HL-60 (cell line): ENCODE results near the gene KCNQ5.

Source experiments
- CTCF ChIP-seq: IDR thresholded peaks from one replicate; pipeline ENCODE4 v1.5.1; 2011; ENCODE audit warnings: low read length, control low read depth, inconsistent platforms; ENCODE audit not compliant: insufficient read depth
- GABPA ChIP-seq: IDR thresholded peaks from 2 replicates; pipeline ENCODE4 v1.6.1; 2012; ENCODE audit warnings: low read depth
- POLR2AphosphoS5 ChIP-seq: IDR thresholded peaks from 2 replicates; pipeline ENCODE4 v1.6.1; 2012; ENCODE audit warnings: low read depth
- REST ChIP-seq: IDR thresholded peaks from 2 replicates; pipeline ENCODE4 v1.6.1; 2012; ENCODE audit warnings: low read depth; ENCODE audit not compliant: insufficient replicate concordance

GRCh38 chr6:73088138-73088813, 466.4 kb downstream of the KCNQ5 start:
- TF ChIP-seq CTCF (no peak), POLR2AphosphoS5 (no peak), REST (no peak), GABPA (no peak)
